ENCODE measurements around the gene RPL28.

Gene RPL28

GRCh38 chr19:55451163-55451964, 65.6 kb downstream of the RPL28 start:
- DNase-seq (ENCODE audit: low spot score) = peak; percentile 53

DNA sequence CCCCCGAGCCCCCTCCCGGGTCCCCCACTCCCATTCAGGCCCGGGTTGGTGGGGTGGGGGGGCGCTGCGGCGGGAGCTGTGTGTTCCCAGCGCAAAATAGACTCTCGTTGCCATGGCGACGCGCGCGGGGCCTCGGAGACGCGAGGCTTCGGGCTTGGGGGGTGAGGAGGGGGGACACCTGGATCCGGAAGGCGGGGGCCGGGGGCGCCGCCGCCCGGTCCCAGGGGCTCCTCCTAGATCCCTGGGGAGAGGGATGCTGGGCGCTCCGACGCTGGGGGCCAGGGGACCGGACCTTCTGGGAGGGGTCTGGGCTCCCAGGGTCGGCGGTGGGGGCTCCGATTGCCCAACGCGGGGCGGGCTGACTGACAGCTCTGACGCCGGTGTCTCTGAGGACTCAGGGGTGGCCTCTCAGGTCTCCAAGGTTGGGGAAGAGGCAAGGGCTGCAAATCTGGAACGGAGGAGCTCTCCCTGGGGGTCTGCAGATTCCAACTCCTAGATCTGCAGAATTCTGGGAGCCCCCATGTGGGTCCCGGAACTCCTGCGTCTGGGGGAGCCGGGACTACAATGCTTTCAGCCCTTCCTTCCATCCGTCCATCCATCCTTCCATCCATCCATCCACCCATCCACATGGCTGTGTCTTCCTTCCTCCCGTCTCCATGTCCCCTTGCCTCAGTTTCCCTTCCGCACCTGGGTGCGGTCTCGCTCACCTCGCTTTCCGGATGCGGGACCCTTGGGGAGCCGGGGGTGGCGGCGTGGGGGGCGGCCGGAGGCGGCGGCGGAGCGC, 66.4 kb downstream of the RPL28 start:
- DNase-seq (ENCODE audit: low spot score) = no peak
